Uterus (tissue), 2 donors: Measurements from ENCODE around the gene TMEM119.

ENCODE experiments used
- CTCF ChIP-seq, 4 experiments: fragments of 200-600 bp in 2 of 4; fragments of 450-650 bp in 2 of 4; sonication (generic) in 2 of 4; IDR thresholded peaks; one replicate each; pipeline ENCODE4 v1.5.1; 2016 to 2019; ENCODE audit warnings: antibody characterized with exemption in 4 of 4, mild to moderate bottlenecking in 2 of 4, moderate library complexity in 1 of 4
- POLR2A ChIP-seq, 2 donors: fragments of 450-650 bp; IDR thresholded peaks; one replicate each; pipeline ENCODE4 v1.6.1; 2016; ENCODE audit warnings: antibody characterized with exemption in 2 of 2, mild to moderate bottlenecking in 1 of 2, moderate library complexity in 1 of 2

- TF ChIP-seq CTCF (IDR thresholded peaks at IDR 0.05) (no peak), POLR2A (IDR thresholded peaks at IDR 0.05) (no peak)
Observed at GRCh38 chr12:108645686-108646599, 48.1 kb upstream of the TMEM119 start.
